Inflammatory macrophage (primary cell): ENCODE data around the gene NFIX.

Experiments used
- DNase-seq, 2 donors: peaks; one replicate each; pipeline ENCODE4 v3.0.0-alpha.2; 2020 to 2022

The NFIX gene

DNA sequence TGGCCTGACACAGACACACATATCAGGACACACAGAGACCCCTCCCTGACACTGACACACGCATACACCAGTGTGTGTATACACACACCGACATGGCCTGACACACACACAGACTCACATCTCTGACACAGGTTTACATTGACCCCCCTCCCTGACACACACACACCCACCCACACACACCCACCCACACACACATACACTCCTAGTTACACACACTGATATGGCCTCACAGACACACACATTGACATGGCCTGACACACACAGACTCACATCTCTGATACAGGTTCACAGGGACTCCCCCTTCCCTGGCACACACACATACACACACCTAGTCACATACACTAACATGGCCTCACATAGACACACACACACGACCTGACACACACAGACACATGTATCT, 4.4 kb upstream of the NFIX start:
- DNase-seq: no peak

DNA sequence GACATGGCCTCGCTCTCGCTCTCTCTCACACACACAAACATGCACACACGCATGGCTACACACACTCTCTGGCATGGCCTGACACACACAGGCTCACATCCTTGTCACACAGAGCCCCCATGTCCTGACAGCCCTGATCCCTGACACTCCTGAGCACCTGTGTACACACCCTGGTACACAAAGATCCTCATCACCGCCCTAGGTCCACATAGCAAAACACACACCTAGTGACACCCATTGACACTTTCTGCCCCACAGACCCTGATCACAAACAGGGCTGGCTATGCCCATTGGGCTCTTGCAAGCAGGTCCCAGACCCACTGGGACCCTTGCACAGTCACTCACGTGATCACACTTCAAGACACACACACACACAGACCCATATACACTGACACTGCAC, 4.0 kb upstream of the NFIX start:
- DNase-seq: no peak

DNA sequence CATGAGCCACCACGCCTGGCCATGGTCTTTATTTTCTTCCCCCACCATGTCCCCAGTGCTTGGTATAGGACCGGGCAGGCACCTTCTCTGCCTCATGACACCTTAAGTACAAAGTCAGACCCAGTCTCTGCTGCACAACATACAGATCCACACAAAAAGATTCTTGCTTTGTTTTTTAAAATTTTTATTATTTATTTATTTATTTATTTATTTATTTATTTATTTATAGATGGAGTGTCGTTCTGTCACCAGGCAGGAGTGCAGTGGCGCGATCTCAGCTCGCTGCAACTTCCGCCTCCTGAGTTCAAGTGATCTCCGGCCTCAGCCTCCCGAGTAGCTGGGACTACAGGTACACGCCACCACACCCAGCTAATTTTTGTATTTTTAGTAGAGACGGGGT, 2.5 kb upstream of the NFIX start:
- DNase-seq: no peak

DNA sequence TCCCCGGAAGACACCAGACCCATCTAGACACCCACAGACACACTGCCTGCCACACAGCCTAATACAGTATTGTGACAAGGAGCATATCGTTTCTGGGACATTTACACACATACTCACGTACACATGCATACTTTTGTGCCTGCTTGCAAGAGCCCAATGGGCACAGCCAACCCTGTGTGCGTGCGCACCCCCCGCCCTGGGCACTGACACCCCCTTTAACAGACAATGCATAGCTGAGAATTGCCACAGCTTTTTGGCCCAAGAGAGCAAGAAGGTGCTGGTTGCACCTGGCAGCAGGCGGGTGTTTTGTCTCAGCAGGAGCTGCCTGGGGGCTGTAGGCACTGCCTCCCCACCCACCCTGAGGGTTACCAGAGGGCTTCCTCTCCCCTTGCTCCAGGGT, 1.7 kb upstream of the NFIX start:
- no peak for DNase-seq

DNA sequence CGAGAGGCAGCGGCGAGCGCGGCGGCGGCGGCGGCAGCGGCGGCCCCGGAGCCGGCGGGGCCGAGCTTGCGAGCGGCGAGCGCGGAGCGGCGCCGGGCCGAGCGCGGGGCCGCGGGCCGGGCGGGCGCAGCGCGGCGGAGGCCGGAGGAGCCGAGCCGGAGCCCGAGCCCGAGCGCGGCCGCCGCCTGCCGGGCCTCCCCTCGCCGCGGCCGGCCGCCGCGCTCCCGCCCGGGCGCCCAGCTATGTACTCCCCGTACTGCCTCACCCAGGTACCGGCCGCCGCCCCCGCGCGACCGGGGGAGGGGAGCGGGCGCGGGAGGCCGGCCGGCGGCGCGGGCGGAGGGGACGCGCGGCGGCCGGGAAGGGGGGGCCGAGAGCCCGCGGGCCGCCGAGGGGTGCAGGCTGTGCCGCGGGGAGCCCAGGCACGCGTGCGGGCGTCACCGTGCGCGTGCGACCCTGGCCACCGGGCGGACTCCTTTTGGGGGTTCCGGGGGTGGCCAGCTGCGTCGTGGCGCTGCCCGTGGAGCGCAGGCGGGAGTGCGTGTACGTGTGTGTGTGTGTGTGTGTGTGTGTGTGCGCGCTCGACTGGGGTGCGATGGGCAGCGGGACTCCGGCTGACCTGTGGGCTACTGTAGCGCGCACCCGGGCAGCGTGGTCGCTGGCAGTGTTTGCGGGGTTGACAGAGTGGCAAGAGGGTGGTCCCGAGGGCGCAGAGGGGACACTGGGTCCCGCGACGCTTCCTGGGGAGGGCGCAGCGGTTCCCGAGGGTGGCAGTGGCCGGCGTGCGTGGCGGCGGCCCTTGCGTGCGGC, 526 bp downstream of the NFIX start:
- DNase-seq: no peak

DNA sequence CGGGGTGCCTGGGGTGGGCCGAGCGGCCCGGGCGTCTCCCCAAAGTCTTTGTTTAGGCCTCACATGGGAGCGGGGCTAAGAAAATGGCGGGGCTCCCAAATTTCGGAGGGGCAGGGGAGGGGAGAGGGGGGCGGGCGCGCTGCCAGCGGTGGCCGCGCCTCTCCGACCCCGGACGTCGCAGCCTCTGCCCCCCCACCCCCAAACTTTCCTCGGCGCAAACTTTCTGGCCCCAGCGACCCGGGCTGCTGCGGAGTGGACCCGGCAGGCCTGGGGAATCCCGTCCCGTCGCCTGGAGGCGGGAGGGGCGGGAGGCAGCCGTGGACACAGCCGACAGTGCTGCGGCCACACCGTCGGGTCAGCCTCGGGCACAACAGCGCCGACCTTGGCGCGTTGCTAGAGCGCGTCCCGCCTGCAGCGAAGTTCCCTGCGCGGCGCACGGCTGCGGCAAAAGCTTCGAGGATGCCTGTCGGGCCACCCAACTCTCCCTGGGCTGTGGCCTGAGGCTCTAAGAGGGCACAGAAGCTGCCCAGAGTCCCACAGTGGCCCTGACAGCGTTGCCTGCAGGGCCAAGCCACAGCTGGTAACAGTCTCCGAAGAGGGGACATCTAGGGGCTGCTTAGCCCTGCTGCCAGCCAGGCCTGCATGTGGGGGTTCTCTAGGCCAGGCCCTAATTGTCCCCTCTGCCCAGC, 1.3 kb downstream of the NFIX start:
- DNase-seq: no peak

DNA sequence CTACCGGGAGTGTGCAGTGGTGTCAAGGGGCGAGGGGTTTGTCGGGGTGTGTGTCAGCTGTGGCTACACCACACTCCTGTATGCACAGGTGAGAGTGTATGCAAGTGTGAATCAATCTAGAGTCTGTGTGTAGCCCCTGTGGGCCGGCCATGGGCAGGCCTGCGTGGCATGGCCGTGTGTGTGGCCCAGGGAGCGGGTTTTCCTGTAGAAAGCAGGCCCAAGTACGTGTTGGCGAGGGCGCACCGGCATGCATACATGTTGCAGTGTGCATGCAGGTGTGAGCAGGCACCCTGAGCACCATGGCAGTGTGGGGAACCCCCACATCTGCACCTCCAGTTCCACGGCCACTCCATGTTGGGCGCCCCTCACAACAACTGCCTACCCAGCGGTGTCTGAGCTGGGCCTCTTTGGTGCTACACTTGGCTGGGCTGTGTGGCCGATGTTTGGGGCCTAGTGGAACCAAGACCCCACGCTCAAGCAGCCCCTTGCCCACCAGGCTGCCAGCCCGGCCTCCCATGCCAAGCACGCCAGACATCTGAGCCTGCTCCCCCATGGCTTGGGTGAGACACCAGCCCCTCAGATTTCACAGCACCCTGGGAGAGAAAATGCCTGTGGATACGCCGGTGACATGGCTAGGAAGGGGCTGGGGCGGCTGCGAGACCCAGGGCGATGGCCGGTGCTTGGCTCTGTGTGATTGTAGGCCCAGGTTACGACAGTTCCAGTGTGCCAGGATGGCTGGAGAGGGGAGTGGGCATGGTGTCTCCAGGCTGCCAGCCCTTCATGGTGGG, 2.1 kb downstream of the NFIX start:
- no peak for DNase-seq

DNA sequence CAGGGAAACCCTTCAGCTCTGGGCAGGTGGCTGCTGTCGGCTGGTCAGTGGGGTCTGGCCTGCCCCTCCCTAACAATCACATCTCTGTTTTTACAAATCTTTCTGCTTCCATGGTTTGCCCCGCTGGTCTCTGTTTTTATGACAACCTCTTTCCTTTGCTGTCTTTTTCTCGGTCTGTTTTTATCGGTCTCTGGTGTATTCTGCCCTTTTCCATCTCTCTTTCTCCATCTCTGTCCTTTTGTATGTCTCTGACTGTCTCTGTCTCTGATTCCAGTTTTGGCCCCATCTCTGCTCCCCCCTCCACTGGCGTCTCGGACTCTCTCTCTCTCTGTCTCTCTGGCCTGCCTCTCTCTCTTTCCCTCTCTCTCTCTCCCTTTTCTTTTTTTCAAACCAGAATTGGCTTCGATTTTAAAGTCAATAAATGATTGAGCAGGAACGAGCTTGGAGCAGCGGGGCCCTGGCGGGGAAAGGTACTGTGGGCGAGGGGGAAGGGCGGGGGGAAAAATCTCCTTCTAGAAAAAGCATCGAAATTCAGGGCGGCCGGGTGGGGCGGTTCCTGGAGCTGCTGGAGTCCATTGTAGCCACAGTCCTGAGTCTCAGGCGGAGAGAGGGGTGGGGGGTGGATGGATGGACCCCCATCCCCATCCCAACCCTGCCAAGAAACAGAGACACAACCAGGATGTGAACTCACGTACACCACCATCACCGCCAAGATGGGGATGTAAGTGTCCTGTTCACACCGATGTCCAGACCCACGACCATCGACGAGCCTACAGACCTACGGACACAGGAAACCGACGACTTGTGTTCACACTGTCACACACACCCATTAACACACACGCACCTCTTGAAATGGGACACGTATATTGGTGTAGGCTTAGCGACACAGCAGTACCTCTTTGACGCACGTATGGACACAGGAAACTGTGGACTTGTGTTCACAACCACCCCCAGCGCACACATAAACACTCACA, 3.0 kb downstream of the NFIX start:
- DNase-seq: no peak

DNA sequence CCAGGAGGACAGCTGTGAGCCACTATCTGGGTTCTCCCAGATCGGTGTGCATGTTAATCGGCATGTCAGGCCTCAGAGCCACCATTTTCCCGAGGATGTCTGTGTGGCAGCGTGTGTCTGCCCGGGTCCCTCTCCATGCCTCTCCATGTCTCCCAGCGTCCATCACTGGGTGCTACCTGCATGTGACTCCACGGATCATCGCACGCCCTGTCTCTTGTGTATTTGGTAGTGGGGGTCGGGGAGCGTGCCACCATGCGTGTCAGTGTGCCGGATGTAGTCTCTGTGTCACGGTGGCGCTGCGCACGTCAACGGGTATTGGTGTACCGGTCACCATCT, 5.9 kb downstream of the NFIX start:
- no peak for DNase-seq

DNA sequence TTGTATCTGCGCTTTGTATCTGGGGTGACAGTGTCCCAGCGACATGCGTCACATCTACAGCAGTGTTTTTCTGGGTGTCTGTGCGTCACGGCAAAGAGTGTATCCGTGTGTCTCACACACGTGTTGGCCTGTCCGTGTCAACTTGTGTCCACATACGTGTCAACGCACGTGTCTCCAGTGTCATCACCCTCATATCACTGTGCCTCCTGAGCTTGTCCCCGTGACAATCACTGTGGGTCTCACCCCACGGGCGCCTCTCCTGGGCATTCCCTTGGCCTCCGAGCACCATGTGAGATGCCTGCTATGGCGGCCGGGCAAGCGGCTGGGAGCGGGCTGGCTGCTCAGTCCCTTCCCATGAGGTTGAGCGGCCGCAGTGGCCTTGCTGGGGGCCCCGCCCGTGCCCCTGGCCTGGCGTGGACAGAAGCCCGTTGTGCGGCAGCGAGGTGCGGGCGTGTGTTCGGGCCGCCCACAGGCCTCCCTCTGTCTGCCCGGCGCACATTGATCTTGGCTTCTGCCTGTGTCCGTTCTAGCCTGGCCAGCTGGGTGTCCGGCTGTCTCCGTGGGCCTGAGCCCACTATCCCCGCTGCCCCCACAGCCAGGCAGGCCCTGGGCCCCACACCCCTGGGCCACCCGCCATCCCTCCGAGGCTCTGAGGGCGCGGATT, 6.4 kb downstream of the NFIX start:
- no peak for DNase-seq

DNA sequence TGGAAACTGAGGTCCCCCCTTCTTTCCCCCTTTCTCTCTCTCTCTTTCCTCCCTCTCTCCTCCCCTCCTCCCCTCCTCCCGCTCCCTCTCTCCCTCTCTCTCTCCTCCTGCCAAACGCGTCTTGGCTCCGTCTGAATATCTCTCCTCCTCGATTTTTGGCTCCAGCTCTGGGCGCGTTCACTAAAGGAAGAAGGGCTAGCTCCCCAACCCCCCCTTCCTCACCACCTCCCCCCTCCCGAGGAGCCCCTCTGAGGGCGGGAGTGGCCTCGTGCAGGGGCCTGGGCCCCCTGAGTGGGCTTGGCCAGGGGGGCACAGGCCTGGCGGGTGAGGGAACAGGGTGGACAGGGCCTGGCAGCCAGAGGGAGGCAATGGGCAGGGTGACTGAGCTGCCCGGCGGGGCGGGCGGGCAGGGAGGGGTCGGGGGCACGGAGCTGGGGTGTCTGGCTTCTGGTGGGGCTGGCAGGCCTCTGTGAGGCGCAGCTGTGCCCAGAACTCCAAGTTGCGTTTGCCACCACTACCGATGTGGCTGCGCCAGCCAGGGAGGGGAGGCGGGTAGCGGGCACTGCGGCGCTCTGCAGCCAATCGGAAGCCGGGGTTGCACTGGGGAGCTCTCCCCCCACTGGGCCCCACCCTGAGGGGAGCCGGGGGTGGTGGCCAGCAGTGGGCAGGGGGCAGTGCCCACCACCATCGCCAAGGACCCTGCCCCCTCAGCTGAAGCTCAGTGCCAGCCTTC, 7.1 kb downstream of the NFIX start:
- no peak for DNase-seq

DNA sequence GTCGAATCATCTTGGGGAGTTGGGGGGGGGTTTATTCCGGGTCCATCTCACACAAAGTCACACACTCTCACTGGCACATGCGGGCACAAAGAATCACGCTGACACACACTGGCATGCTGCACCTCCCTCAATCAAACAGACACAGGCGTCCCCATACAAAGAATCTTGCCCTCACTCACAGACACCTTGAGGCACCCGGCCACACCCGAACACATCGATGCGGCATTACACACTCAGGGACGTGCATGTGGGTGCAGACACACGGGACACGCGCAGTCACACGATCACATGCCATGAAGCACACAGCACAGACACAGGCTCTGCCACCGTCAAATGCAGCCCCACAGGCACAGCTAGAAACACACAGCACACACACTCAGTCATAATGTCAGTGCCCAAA, 7.8 kb downstream of the NFIX start:
- DNase-seq: no peak

DNA sequence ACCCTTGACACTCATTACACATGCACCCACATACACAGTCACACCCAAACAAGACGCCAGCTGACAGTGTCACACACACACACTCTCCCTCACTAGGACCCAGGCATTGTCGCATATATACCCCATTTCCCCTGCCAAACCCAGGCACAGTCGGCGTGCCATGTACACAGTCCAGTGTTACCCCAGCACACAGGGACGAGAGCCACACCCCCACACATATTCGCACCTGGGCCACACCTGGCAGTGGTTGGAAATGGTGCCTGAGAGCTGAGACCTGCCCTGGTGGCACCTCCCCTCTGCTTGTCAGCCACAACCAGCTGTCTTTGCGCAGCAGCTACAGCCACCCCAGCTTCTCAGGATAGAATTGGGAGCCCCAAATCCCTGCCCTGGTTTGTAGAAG, 9.0 kb downstream of the NFIX start:
- DNase-seq: no peak

DNA sequence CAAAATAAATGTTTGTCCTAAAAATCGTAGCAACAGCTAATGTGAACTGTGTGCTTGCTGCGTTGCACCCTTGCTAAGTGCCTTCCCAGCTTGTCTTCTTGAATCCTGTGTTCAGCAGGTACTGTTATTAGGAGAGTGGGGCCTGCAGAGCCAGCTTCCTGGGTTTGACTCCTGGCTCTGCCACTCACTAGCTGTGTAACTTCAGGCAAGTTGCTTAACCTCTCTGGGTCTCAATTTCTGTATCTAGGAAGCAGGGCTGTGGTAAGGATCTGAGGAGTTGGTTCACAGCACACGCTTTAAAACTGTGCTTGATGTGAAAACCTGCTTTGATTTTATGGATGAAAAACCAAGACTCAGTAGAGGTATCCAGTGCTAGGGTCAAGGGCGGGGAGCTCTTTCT, 10.0 kb downstream of the NFIX start:
- no peak for DNase-seq

DNA sequence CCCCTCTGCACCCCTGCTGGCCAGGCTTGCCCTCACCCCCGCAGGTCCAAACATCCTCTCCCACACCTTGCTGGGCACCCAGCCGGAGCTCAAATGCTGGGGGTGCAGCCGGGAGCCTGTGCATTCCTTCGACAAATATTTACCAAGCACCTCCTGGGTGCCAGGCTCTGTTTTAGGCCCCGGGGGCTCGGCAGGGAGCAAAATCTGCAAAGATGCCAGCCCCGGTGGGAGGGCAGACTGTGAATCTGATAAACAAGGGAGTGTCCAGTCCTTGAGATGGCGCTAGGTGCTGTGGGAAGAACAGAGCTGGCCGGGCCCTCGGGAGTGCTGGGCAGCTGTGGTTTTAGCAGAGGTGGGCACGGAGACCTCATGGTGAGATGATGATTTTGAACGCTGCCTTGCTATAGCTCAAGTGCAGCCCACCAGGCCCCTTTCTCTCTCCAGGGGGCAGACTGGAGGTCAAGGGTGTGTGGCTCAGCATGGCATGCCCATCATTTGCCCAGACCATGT, 10.6 kb downstream of the NFIX start:
- no peak for DNase-seq

DNA sequence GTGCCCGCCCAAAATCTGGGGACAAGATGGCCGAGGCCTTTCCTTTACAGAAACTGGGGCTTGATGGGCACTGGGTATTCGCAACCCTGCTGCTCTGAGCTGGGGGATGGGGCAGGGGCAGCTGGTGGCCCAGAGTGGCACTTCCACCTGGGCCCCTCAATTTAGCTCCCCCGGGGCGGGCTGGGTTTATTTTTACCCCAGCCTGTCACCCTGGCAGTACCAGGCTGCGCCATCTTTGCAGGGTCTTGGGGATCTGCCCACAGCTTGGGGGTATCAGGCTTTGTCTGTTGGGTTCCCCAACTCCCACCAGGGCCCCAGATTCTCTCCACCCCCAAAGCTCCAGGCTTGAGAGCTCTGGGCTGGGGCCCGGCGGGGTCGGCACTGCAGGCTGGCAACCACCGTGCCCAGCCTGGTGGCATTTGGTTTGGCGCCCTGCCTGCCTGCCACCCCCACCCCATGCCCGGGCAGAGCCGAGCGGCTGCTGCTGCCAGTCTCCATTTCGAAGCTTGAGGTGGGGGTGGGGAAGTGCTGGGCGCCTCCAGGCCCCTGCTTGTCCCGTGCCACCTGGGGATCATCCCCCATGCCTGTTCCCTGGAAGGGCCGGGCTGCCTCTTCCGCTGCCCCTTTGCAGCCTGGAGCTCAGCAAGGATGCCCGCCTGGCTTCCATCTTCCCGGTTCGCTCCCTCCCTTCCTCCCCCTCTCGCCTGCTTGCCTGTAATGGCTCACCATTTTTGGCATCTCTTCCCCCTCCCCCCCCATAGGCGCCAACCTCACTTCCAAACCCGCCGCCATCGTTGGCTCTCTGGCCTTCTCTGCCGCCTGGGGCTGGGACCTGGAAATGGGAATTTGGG, 11.4 kb downstream of the NFIX start:
- DNase-seq: no peak

DNA sequence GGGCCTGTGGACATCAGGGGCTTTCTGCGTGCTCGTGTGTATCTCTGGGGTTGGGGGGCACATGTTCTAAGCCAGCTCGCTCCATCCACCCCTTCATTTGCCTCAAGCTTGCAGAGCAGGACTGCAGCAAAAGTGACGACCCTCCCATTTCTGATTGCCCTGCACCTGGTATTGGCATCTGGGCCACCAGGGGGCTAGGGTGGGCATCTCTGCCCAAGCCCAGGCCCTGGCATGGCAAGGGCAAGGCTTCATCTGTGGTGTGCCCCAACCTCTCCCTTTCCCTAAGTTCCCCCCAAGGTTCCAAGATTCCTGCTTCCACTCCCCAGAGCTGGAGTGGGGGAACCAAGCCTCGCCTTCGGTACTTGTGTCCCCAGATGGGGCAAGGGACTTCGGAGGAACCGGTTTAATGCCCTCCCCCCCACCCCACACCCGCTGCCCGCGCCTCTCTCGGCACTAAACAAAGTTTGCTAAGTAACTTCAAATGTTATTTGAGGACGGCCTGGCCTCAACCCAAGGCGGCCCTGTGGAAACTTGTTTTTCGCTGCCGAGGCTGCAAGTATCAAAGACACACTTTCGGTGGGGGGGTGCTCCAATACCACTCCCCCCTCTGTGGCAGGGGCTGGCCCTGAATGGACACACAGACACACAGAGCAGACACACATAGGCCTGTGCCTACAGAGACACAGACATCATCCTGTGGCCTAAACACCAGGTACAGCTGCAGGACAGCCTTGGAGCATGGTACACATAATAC, 12.2 kb downstream of the NFIX start:
- DNase-seq: no peak

DNA sequence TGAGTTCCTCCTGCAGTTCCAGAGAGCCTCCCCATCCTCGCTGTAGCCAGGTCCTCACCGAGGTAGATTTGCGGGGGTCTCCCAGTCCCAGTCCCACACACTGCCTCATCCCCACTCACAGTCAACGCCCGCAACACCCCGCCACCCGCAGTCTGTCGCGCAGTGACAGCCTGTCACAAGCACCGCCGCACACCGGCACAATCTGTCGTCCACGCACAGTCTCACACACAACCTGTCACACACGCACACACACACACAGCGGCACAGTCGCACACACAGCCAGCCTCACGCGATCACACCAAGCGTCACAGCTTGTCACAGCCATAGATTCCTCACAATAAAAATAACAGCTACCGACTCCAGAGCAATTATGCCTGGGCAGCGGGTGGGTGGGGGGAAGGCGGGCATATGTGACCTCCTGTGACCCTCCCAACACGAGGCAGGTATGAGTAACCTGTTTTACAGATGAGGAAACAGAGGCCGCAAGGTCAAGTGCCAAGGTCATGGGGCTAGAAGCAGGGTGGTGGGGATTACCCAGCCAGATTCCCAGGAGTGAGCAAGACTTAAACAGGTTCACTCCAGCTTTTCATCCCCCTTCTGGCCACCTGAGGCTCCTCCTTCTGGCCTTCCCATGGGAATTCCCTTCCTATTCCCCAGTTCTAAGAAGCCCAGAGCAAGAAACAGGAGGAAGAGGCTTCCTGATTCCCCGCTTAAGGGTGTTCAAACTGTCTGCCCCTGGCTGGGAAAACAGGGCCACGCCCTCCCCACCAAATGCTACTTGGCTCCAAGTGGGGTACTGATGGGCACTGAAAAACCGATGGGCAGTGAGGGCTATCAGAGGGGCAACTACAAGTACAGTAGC, 13.9 kb downstream of the NFIX start:
- DNase-seq: no peak
